22Rv1 (cell line): ENCODE data around the gene YTHDC1.

Source experiments
- CTCF ChIP-seq: fragments of 450-650 bp; IDR thresholded peaks from 2 replicates; pipeline ENCODE4 v1.5.1; 2017; ENCODE audit warnings: mild to moderate bottlenecking
- ZFX ChIP-seq: fragments of 450-650 bp; IDR thresholded peaks from 2 replicates; pipeline ENCODE4 v1.6.1; 2017; ENCODE audit warnings: antibody characterized with exemption, borderline replicate concordance

- no peak for TF ChIP-seq CTCF
- no peak for TF ChIP-seq ZFX
These were observed 12.4 kb downstream of the YTHDC1 start for GRCh38 chr4:68337522-68337921.
